Renal cortical epithelial cell (primary cell): ENCODE measurements around the gene FBXL13. TPM values are rescaled to one million over a fixed set of nuclear protein-coding genes. Genes with fewer than 3 reads are reported as not detected.

Source experiments
- DNase-seq: peaks from one replicate; pipeline ENCODE4 v3.0.0-alpha.2; 2011; ENCODE audit warnings: low read depth
- total RNA-seq: library from RNA; depleted of rRNA; stranded (reverse); fragments of >200 nt; gene quantifications from 2 replicates; pipeline ENCODE4 v1.2.3, GENCODE V29; 2014

The FBXL13 gene
- total RNA-seq, 1 donor from 2014 or later, result 4.3 TPM

DNA sequence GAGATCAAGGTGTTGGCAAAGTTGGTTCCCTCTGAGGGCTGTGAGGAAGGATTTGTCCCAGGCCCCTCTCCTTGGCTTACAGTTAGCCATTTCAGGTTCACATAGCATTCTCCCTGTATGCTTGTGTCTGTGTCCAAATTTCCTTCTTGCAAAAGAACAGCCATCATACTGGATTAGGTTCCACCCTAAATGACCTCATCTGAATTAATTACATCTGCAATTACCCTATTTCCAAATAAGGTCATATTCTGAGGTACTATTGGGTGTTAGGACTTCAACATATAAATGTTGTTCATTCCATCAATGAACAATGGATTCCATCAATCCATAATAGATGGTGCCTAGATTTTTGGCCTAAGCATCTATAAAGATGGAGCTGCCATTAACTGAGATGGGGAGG lies 178.0 kb downstream of the FBXL13 start:
- no peak for DNase-seq

DNA sequence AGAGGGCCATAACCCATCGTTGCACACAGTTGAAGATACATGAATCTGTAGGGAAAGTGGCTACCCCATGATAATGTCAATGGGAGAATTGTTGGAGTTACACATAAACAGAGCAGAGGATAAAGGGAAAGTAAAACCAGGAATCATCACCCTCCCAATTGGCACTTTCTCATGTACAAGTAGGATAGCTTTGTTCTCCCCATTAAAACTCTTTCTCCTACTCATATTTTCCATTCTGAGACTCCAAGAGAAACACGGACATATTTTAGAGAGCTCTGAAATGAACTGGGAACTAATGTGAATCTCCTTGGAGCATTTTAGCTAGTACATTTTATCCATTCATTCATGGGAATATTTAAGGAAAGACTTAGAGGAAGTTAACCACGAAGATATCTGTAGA lies 179.0 kb downstream of the FBXL13 start:
- no peak for DNase-seq

DNA sequence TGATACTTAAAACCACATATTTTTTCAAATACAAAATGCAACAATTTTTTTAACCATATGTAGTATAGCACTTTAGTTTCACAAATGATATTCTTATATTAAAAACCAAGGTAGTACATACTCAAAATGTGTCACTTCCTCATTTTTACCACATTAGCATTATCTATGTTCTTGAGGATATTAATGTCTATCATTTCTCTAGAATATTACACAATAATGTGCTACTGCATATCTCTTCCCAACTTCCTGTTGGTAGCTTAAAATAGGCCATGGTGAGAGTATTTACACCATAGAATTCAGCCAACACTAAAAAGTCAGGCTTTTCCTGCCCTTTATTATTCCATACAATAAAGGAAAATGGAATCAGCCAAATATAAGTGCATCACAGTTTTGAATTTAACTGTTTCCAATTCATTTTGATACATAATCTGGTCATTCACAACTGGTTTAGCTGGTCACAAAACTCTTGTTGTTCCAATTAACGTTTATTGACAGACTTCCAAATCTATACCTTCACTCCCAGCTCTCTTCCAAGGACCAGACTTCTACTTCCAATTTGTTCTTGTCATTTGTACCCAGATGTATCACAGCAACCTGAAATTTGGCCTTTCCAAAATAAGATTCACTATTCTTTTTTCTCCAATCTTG lies 181.8 kb downstream of the FBXL13 start:
- DNase-seq, result no peak

DNA sequence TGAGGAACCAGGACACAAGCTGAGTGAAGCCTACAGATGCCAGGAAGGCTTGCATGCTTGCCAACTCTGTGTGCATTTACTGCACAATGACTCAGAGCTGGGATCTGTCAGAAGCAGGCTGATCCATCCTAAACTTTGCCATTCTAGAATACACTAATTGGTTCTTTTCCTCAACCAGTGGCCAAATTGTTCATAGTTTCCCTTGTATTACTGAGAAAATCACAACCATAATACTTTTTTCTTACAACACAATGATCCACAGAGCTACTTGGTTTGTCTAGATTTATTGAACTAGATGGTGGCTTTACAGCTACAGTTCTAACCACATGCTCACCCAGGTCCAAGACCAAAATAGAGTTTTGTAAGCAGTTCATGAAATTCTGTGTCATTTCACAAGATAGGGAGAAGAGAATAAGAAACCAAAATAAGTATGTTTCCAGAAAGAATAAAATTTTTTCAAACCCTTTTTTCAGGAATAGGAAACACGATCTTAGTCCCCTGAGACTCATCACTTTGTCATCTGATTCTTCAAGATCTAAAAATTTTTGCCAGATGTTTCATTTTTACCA lies 182.8 kb downstream of the FBXL13 start:
- DNase-seq, result peak; percentile 81

DNA sequence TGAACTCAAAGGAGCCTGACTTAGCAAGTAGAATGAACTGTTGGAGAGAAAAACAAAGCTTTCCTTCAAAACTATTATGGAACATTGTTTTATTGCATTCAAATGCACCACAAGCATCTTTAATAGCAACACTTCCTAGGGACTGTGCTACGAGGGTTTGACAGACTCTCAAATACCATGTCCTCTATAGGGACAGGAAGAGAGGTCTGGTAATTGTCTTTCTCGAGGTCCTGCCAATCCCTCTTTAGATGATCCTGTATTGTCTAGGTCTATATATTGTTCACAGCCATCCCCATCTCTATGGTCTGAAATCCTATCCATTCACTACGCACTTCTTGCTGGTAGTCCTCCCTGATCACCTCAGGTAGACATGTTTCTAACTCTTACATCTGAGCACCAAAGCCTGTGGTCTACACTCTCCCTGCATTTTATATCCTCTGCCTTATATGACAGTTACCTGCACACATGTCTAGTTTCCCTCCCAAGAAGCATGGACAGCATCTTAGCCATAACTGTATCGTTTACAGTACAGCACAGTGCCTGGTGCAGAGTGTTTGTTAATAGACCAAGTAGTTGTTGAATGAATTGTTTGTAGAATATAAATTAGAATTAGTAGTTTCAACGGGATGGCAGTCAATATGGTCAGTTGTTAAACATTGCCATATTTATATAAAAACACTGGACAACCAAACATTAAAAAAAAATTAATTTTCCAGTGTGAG lies 183.5 kb downstream of the FBXL13 start:
- no peak for DNase-seq

DNA sequence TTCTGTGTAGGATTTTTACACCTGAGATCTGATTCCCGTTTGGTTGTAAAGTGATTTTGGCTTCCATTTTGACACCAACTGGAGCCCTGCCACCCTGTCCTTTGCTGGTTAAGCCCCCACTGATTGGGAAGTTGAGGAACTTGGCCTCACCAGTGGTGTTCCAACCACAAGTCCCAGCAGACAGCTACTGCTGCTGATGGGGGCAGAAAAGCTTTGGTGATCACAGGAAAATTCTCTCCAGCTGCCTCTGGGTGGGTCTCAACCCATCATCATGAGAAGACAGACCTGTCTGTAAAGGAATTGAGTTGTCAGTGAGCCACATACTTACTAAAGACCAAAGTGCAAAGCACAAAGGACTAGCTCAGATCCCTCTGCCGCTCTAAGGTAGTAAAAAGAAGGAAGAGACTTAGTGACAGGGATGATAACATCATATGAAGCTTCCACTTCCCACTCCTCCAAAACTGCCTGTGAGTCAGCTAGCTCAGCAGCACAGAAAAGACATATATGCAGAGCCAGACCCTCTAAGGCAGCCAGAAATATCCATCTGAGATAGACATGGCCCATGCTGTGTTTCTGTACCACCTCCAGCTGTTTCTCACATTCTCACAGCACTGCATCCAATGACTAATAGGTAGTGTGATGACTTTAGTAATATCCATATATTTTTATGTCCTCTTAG lies 184.2 kb downstream of the FBXL13 start:
- peak; percentile 44 for DNase-seq

DNA sequence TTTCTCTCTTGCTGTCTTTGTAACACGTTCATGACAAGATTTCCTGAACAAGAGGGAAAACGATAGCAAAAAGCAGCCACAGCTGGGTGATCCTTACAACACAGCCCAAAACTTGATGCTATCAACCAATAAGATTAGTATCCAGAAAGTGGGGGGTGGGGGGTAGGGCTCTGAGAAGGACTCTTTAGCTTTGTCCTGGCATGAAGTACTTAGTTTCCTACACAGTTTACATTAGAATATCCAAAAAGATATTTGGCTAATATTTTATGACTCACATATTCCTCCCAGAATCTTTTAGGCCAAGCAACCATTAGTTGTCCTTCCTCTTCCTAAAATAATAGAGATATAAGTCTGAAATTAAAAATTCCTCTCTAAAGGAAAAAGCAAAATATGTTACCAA lies 184.7 kb downstream of the FBXL13 start:
- no peak for DNase-seq

DNA sequence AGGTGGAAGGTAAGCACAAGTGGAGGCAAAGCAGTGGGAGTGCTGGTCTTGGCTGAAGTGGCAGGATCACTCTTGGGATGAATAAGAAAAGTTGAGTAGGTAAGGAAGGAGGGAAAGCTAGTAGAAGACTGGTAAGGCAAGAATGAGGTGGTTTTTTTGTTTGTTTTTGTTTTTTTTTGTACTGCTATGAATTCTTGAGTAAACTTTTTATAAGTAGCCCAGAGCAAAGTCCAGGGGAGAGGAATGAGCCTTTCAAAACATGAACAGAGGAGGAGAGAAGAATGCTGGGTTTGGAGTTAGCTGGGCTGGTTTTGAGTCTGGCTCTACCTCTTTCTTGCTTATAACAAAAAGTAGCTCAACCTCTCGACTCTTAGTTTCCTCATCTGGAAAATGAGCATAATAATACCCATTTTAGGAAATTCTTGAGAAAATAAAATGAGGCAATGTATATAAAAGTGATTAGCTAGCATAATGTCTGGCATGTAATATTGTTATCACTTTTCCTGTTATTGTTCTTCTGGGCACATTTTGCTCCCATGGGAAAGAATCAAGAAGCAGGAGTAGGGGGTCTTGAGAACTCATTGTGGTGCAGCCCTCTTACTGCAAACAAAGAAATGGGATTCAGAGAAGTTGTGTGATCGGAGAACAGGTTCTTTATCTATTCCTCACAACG lies 185.9 kb downstream of the FBXL13 start:
- peak; percentile 39 for DNase-seq

DNA sequence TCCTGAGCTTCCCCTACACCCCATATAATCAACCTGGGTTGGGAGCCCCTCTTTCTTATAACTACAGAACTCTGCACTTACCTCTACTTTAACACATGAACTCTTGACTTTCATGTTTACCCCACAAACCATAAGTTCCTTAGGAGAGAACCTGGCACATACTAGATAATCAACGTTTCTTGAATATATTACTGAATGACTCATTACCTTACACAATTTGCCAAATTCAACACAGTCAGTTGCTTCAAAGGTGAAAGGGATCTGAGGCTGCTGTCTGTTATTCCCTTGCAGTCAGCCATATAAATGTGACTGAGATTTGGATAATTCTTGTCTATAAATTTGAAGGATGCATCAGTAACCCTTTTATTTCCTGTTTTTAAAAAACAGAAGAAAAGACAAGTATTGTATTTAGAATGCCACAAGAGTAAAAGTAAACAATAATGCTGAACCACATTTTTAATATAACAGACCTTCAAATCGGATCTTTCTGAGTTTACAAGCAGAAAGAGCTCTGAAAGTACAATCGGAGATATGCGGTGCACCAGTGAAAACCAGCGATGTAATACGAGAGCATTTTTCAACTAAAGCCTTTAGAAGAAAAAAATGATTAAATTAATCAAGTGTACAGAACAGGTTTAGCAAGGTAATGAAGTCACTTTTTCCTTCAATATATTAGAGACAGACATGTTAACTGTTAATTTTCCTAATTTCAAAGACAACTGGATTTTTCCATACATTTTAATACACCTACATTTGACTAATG lies 191.3 kb downstream of the FBXL13 start:
- DNase-seq, result peak; percentile 95

DNA sequence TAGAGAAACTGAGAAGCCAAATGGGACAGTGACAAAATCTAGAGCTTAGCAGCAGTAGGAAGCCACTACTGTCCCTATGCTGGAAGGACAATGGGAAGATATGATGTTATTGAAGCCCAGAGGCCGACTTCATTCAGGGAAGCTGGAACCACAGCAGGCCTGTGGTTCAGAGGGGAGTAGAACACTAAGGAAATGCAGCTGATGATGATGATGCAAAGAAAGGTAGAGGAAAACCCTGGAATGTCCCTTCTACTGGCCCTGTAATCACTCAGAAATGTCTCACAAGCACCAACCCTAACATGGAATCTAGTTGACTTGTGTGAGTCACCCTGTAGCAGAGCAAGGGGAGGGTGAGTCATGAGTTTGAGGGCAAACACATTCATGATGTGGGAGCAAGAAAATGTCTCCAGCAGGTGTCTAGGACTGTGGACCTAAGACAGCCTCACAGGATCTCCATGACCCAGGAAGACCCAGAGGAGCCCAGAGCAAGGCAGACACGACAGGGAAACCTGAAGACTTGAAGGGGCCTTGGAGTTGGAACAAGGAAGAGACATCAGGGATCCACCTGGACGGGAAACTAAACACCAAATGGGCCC lies 198.8 kb downstream of the FBXL13 start:
- DNase-seq, result peak; percentile 100

DNA sequence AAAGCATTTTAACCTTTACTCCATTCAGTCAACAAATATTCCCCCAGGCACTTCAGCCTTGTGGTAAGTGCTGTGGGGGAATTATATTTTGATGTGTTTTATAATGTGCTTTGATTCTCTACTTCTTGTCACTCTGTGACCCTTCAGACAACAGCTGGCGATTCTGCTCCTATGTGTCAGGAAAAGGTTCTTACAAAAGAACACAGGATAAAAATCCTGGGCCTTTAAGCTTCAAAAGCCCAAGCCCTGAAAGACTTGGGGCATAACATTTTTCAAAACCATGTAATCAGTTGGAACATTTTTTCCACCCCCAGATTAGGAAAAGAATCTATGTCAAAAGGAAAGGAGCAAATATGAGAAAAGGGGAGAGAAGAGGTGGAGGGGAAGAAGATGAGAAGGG lies 199.6 kb downstream of the FBXL13 start:
- peak; percentile 32 for DNase-seq

DNA sequence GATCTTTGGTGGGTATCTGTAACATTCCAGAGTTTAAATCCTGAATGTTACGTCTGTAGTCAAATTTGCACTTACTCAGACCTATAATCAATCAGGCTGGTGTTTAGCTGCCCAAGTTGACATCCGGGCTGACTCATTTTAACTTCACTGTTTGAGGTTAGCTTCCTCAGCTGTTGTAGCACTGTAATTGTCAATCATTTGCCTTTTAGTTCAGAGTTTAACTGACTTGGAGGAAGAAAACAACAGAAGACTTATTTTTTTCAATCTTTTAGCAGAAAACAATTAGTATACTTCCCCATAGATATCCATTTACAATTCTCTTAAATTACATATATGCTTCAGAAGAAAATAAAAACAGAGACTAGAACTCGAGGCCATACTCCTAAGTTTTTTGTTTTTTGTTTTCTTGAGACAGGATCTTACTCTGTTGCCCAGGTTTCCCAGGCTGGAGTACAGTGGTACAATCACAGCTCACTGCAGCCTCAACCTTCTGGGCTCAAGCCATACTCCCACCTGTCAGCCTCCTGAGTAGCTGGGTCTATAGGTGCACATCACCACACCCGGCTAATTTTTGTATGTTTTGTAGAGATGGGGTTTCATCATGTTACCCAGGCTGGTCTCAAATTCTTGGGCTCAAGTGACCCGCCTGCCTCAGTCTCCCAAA lies 200.3 kb downstream of the FBXL13 start:
- DNase-seq, result peak; percentile 99

DNA sequence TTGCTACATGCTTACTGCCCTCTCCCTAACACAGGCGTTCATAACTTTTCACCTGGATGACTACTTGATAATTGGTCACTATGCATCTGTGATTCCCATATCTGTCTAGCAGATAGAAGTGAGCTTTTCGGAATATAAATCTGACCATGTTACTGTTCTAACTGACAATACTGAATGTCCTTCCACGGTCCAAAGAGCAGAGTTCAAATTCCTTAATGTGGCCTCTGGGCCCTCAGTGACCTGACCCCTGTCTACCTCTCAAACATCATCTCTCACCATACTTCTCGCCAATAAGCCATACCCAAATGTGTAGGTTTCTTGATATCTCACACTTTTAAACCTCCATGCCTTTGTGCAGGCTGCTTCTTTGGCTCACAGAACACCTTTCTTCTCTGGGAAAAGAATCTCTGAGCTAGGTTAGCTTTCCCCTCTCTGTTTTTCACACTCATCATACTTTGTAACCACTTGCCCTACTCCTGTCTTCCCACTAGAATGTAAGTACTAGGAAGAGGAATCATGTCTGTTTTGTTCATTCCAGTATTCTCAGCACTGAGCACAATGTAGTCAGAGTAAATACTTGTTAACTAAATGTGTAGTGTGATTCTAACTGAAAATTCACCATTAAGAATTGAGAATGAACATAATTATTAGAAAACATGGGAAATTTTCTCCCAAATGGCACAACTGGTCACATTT lies 201.0 kb downstream of the FBXL13 start:
- no peak for DNase-seq

DNA sequence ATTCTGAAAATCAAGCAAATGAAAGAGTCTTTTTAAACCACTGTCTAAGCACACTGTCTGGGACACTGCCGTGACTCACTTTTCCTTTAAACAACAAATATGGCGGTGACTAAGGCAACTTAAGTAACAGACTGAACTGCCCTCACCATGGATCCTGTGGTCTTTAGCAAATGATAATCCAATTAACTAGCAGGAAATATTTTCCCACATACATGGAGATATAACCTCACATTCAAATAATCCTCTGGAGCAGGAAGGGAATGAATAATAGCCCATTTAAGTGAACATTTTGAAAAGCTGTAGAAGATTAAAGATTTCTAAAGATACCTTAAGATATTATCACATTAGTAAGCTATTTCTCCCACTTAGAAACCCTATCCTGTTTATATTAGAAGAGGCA lies 202.1 kb downstream of the FBXL13 start:
- DNase-seq, result peak; percentile 97

DNA sequence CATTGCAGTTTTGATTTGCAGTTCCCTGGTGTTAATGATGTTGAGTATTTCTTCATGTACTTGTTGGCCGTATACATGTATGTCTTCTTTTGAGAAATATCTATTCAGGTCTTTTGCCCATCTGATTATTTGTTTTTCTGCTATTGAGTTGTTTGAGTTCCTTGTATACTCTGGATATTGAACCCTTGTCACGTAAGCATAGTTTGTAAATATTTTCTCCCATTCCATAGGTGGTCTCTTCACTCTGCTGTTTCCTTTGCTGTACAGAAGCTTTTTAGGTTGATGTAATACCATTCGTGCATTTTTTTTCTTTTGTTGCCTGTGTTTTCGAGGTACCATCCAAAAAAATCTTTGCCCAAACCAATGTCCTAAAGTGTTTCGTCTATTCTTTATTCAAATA lies 205.4 kb downstream of the FBXL13 start:
- DNase-seq, result no peak

DNA sequence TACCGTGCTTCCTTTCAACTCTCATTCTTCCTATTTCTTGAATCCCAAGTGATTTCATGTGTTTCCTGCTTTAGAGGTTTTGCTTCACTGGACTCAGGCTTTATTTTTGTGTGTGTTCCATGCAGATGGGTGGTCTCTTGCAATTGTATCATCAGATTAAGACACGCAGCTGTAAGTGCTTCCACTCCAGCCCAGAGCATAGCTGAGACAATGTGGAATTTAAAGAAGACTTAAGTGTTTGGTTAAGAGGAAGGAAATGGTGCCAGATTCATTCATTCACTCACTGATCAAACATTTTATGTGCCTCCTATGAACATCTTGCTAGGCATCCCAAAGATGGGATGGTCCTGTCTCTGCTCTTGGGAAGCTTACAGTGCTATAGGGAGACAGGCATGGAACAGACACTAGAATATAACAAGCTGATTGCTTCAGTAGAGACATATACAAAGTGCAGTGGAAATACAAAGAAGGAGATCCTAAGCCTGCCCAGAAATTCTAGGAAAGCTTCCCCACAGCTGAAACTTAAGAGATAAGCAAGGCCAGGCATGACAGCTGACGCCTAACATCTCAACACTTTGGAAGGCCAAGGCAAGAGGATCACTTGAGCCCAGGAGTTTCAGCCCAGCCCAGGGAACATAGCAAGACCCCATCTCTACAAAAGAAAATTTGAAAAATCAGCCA lies 207.9 kb downstream of the FBXL13 start:
- DNase-seq, result no peak

DNA sequence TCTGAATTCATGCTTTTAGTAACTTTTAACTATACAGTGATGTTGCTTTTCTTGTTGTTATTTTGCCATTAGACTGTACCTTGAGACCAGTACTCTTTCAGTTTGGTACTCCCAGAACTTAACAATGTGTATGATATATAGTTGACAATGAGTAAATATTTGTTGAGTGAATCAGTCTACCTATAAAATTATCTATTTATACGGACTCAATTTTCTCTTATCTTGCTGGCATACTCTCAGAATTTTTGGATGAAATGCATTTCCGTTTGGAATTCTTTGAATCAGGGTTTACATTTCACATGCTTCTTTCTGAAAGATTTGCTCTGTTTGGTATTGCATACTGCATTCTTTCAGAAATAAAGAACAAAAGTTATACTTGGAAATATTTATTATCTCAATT lies 209.6 kb downstream of the FBXL13 start:
- no peak for DNase-seq

DNA sequence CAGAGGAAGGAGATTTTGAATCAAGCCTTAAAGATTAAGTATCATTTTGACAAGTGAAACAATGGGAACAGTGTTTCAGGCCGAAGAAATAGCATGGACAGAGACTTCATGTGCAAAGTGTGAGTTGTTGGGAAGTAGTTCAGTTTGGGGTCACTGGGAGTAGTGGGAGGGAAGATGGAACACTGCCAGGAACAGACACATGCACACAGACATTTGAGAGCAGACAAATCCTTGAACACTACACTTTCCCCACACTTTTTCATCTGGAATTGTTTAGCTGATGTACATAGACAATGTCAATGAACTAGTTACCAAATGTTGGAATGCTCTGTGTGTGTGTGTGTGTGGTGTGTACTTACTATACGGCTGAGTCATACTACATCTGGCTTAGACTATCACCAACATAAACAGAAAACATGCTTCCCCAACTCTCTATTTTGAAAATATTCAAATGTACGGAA lies 214.2 kb downstream of the FBXL13 start:
- peak; percentile 62 for DNase-seq

DNA sequence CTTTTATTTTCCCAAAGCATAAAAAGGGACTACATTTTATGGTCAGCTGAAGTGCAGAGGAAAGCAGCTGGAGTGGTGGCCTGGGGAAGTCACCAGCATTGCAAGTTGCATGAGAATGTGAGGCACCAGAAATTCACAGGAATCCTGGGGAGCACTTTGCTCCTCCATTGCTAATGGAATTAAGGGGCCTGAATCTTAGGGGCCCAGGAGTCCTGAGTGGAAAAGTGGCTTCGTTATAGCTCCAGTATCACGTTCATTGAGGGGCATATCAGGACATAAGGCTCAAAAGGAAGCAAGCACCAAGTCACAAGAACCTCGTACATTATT lies 214.8 kb downstream of the FBXL13 start:
- DNase-seq, result no peak
